Sigmoid colon (tissue), 4 donors: ENCODE data around the gene GON4L.

Source experiments
- CTCF ChIP-seq, 4 experiments: fragments of 450-650 bp in 3 of 4; fragments of 200-600 bp in 1 of 4; IDR thresholded peaks; one replicate each; pipeline ENCODE4 v1.5.1; 2016 to 2019; ENCODE audit warnings: antibody characterized with exemption in 4 of 4, mild to moderate bottlenecking in 3 of 4, moderate library complexity in 2 of 4
- EP300 ChIP-seq, 4 donors: sonication (generic); formaldehyde crosslinking; IDR thresholded peaks; one replicate each; pipeline ENCODE4 v1.6.1; 2017; ENCODE audit warnings: antibody characterized with exemption in 4 of 4
- POLR2A ChIP-seq, 2 donors: fragments of 450-650 bp; IDR thresholded peaks; one replicate each; pipeline ENCODE4 v1.6.1; 2016; ENCODE audit warnings: antibody characterized with exemption in 2 of 2, mild to moderate bottlenecking in 2 of 2, moderate library complexity in 2 of 2

- TF ChIP-seq CTCF (IDR thresholded peaks at IDR 0.05) (no peak), POLR2A (IDR thresholded peaks at IDR 0.05) (no peak), EP300 (IDR thresholded peaks at IDR 0.05) (no peak)
Measured at GRCh38 chr1:155777582-155777981, 79.4 kb downstream of the GON4L start.
